HL-60 (cell line): ENCODE data around the gene OBP2A.

Experiments
- DNase-seq, 2 experiments: peaks; one replicate each; pipeline ENCODE4 v3.0.0-alpha.2; 2010 to 2020; ENCODE audit warnings: low read depth in 1 of 2, low spot score in 1 of 2
- H3K27ac ChIP-seq: fragments of 250-450 bp; sonication (Bioruptor Pico); replicated peaks from 2 replicates; pipeline ENCODE4 v1.5.1; 2020; ENCODE audit warnings: mild to moderate bottlenecking, moderate library complexity
- H3K27me3 ChIP-seq: fragments of 250-450 bp; sonication (Bioruptor Pico); 2 replicates; pipeline ENCODE4 v1.5.1; 2021; ENCODE audit warnings: mild to moderate bottlenecking, moderate library complexity; ENCODE audit not compliant: insufficient read depth, poor library complexity, severe bottlenecking
- H3K4me3 ChIP-seq: replicated peaks from 2 replicates; pipeline ENCODE4 v1.5.1; 2011; ENCODE audit warnings: mild to moderate bottlenecking, control low read depth, low read length; ENCODE audit not compliant: insufficient read depth
- GABPA ChIP-seq: IDR thresholded peaks from 2 replicates; pipeline ENCODE4 v1.6.1; 2012; ENCODE audit warnings: low read depth
- POLR2AphosphoS5 ChIP-seq: IDR thresholded peaks from 2 replicates; pipeline ENCODE4 v1.6.1; 2012; ENCODE audit warnings: low read depth
- SPI1 ChIP-seq: IDR thresholded peaks from 2 replicates; pipeline ENCODE4 v1.6.1; 2012; ENCODE audit warnings: low read depth, mild to moderate bottlenecking, borderline replicate concordance
- TF ChIP-seq, protein P1 (sequence below): IDR thresholded peaks from 2 replicates; pipeline ENCODE4 v1.6.1; 2012; ENCODE audit warnings: low read depth; ENCODE audit not compliant: insufficient replicate concordance
- TF ChIP-seq, protein P2 (sequence below): IDR thresholded peaks from one replicate; pipeline ENCODE4 v1.5.1; 2011; ENCODE audit warnings: low read length, control low read depth, inconsistent platforms; ENCODE audit not compliant: insufficient read depth

The OBP2A gene

DNA sequence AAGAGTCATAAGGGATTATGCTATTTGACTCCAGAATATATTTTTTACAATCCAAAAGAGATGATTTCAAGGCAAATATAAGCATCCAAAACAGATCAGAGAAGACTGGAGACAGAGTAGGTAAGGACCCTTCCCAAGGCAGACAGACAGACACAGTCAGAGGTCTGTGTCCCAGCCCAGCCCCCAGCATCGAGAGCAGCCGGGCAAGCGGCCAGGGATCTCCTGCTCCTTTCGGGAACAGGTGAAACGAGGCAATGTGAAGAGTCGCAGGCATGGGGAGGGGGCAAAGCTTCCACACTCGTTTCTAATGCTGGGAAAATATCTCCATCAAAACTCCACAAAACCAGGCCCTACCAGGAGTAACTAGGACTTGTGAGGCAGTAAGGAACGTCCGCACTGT, 21.4 kb downstream of the OBP2A start:
- no peak for TF ChIP-seq POLR2AphosphoS5
- TF ChIP-seq, protein P1, sequence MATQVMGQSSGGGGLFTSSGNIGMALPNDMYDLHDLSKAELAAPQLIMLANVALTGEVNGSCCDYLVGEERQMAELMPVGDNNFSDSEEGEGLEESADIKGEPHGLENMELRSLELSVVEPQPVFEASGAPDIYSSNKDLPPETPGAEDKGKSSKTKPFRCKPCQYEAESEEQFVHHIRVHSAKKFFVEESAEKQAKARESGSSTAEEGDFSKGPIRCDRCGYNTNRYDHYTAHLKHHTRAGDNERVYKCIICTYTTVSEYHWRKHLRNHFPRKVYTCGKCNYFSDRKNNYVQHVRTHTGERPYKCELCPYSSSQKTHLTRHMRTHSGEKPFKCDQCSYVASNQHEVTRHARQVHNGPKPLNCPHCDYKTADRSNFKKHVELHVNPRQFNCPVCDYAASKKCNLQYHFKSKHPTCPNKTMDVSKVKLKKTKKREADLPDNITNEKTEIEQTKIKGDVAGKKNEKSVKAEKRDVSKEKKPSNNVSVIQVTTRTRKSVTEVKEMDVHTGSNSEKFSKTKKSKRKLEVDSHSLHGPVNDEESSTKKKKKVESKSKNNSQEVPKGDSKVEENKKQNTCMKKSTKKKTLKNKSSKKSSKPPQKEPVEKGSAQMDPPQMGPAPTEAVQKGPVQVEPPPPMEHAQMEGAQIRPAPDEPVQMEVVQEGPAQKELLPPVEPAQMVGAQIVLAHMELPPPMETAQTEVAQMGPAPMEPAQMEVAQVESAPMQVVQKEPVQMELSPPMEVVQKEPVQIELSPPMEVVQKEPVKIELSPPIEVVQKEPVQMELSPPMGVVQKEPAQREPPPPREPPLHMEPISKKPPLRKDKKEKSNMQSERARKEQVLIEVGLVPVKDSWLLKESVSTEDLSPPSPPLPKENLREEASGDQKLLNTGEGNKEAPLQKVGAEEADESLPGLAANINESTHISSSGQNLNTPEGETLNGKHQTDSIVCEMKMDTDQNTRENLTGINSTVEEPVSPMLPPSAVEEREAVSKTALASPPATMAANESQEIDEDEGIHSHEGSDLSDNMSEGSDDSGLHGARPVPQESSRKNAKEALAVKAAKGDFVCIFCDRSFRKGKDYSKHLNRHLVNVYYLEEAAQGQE: no peak
- TF ChIP-seq, protein P2, sequence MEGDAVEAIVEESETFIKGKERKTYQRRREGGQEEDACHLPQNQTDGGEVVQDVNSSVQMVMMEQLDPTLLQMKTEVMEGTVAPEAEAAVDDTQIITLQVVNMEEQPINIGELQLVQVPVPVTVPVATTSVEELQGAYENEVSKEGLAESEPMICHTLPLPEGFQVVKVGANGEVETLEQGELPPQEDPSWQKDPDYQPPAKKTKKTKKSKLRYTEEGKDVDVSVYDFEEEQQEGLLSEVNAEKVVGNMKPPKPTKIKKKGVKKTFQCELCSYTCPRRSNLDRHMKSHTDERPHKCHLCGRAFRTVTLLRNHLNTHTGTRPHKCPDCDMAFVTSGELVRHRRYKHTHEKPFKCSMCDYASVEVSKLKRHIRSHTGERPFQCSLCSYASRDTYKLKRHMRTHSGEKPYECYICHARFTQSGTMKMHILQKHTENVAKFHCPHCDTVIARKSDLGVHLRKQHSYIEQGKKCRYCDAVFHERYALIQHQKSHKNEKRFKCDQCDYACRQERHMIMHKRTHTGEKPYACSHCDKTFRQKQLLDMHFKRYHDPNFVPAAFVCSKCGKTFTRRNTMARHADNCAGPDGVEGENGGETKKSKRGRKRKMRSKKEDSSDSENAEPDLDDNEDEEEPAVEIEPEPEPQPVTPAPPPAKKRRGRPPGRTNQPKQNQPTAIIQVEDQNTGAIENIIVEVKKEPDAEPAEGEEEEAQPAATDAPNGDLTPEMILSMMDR: no peak
- no peak for TF ChIP-seq SPI1
- no peak for TF ChIP-seq GABPA
- Histone ChIP-seq H3K27ac (no peak overlapping the region), H3K4me3 (no peak overlapping the region), H3K27me3 (peaks cover 2% of the 10 kb centered on the region)
- DNase-seq: no peak

DNA sequence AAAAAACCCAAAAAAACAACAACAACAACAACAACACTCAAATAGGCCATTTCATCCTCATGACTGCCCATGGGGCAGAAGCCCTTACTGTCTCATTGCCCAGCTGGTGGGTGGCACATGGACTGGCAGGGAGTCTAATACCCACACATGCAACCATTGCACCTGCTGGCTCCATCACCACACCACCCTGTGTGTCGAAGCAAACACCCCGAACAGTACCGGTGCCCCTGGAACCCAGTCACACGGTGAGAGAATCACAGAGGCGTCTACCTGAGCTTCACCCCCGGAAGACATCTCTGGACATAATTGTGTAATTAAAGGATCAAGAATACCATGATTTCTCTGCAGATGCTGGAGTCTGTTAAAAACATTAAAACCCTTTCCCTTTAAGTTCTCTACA, 22.1 kb downstream of the OBP2A start:
- Histone ChIP-seq H3K27me3 (peaks cover 2% of the 10 kb centered on the region), H3K27ac (no peak overlapping the region), H3K4me3 (no peak overlapping the region)
- no peak for DNase-seq
- TF ChIP-seq, protein P2: no peak
- TF ChIP-seq SPI1: no peak
- TF ChIP-seq, protein P1: no peak

DNA sequence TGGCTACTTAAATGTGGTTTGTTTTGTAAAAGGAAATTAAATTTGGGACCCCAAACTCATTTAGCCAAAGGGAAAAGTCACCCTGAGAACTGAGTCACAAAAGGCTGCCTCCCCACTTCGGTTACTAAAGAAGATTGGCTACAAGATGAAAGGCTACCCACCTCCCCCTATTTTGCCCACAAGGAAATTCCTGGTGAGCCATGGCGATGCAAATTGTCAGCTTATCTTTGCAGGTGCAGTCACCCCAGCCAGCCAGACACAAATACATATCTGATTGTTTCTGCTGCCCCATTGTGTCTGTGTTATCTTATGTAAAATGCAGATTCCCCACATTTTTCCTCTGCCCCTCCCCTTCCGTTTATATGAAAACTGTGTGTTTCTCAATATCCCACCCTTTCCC, 24.5 kb downstream of the OBP2A start:
- DNase-seq: no peak
- TF ChIP-seq, protein P2: no peak
- TF ChIP-seq POLR2AphosphoS5 (no peak), SPI1 (no peak)
- TF ChIP-seq, protein P1: no peak
- no peak overlapping the region for H3K4me3 ChIP-seq
- H3K27me3 ChIP-seq: peaks cover 2% of the 10 kb centered on the region
- H3K27ac ChIP-seq: no peak overlapping the region
